Pancreas (tissue), 10 donors: Measurements from ENCODE around the gene MMP10. TPM values are rescaled to one million over a fixed set of nuclear protein-coding genes. Genes with fewer than 3 reads are reported as not detected.
A peak's percentile ranks its signal among the peaks of the same experiment; 100 is the strongest.
"Not testable (repeated sequence)": the region's sequence is repeated elsewhere in the genome, so short reads cannot be mapped to it uniquely, and the experiment has no call there.

Experiments
- ATAC-seq, 4 donors: fragments of 200-7000 bp; cut with Tn5 transposase; one replicate each; pipeline versions ENCODE4 v1.8.0 to v1.9.1; 2020; ENCODE audit warnings: mild to moderate bottlenecking in 4 of 4, moderate library complexity in 4 of 4
- DNase-seq, 6 donors: peaks; one replicate each; pipeline ENCODE4 v3.0.0-alpha.2; 2020
- FAIRE-seq: peaks from 2 replicates; lab custom pipeline; 2012; peaks lifted over from hg19 to GRCh38; lab: Jason Lieb, UNC
- H3K27ac ChIP-seq, 4 donors: fragments of 200-600 bp; sonication (generic); 1 replicate in 3 of 4; 2 replicates in 1 of 4; pipeline versions ENCODE4 v1.5.0 to v1.8.0; 2020
- H3K27me3 ChIP-seq, 4 donors: fragments of 200-600 bp; one replicate each; pipeline ENCODE4 v1.8.0; 2021
- H3K36me3 ChIP-seq, 3 donors: fragments of 200-600 bp; sonication (generic) in 1 of 3; one replicate each; pipeline versions ENCODE4 v1.5.0 to v1.8.0; 2020 to 2021
- H3K4me1 ChIP-seq, 3 donors: fragments of 200-600 bp; one replicate each; pipeline ENCODE4 v1.8.0; 2021
- H3K4me3 ChIP-seq, 4 donors: fragments of 200-600 bp; sonication (generic) in 2 of 4; one replicate each; pipeline versions ENCODE4 v1.5.0 to v1.8.0; 2020 to 2021
- H3K9me3 ChIP-seq, 4 donors: fragments of 200-600 bp; one replicate each; pipeline ENCODE4 v1.8.0; 2021
- CTCF ChIP-seq, 4 donors: fragments of 200-600 bp; sonication (generic) in 3 of 4; IDR thresholded peaks; one replicate each; pipeline versions ENCODE4 v1.5.0 to v1.8.0; 2021; ENCODE audit warnings: antibody characterized with exemption in 4 of 4
- WGBS, 2 donors: extraction: QIAGEN DNeasy Blood & Tissue Kit; methylation state at CpG; one replicate each; pipeline ENCODE4 v1.1.7; 2013; 5-methylcytosine and 5-hydroxymethylcytosine counted together
- intact Hi-C, 3 donors: fragments of 100-400 bp; cut with DNase I; formaldehyde crosslinking; loops; one replicate each; pipeline versions ENCODE4 v1.11.1 to v1.14.2; 2022
- polyA plus RNA-seq, 2 donors: library from polyadenylated mRNA; stranded (reverse); fragments of 200-250 nt; gene quantifications; one replicate each; pipeline ENCODE4 v1.2.3, GENCODE V29; 2013
- total RNA-seq, 6 donors: library from RNA; stranded (reverse); fragmentation: NEBNext Ultra II Directional in 4 of 6; extraction: Animal tissue kit (Norgen Biotek cat#: 25700) in 4 of 6; gene quantifications; one replicate each; pipeline versions ENCODE4 v1.2.1 to v1.2.4, GENCODE V29; 2021 to 2023
- donor health status: healthy with polysubstance abuse.
- donor health status: DM: no; HTN: no; CAD: no; lungs with moderate emphysema.
- donor health status: DM: no; HTN: no; CAD: no.
- donor health status: control.
- donor health status: control.
- donor health status: Bipolar disorder and iron deficiency.
- donor health status: DM: yes; HTN: yes; CAD: no.
- donor health status: DM: no; HTN: no; CAD: no.
- donor health status: DM: no; HTN: no; CAD: no.
- donor health status: DM: yes; HTN: yes; CAD: no.

MMP10 gene
- total and polyA plus RNA-seq, 8 donors = 0.09 to 2.9 (median 0.34) TPM; not detected in 1

GRCh38 chr11:102753267-102753666 is 27.2 kb downstream of the MMP10 start:
- TF ChIP-seq CTCF (IDR thresholded peaks at IDR 0.05) = no peak
- 77 to 88% methylated on average over 1 of the region's 1 CpG for WGBS, 2 donors
- DNase-seq (no peak), FAIRE-seq (no peak), ATAC-seq (no peak)
- H3K27ac ChIP-seq = no peak overlapping the region
- no peaks in the 10 kb centered on the region for H3K9me3 ChIP-seq
- H3K4me1 ChIP-seq = no peaks in the 10 kb centered on the region
- intact Hi-C loops = no loop called here
- H3K4me3 ChIP-seq = no peak overlapping the region
- H3K36me3 ChIP-seq = no peaks in the 10 kb centered on the region
- peaks cover 0 to 4% (median 0%) of the 10 kb centered on the region in 4 donors for H3K27me3 ChIP-seq

GRCh38 chr11:102751673-102752072 is 28.8 kb downstream of the MMP10 start:
- Histone ChIP-seq H3K27ac (no peak overlapping the region), H3K4me1 (no peaks in the 10 kb centered on the region), H3K27me3 (peaks cover 0 to 4% (median 0%) of the 10 kb centered on the region in 4 donors), H3K4me3 (no peak overlapping the region), H3K9me3 (no peaks in the 10 kb centered on the region), H3K36me3 (no peaks in the 10 kb centered on the region)
- intact Hi-C loops = no loop called here
- no peak for TF ChIP-seq CTCF (IDR thresholded peaks at IDR 0.05)
- no peak for DNase-seq
- no peak for FAIRE-seq
- no peak for ATAC-seq

GRCh38 chr11:102749101-102749722 is 31.2 kb downstream of the MMP10 start:
- Histone ChIP-seq H3K36me3 (no peaks in the 10 kb centered on the region), H3K27me3 (peaks cover 0 to 4% (median 0%) of the 10 kb centered on the region in 4 donors), H3K27ac (no peak overlapping the region), H3K9me3 (no peaks in the 10 kb centered on the region), H3K4me3 (no peak overlapping the region), H3K4me1 (no peaks in the 10 kb centered on the region)
- DNase-seq (no peak), ATAC-seq (no peak), FAIRE-seq (no peak)
- intact Hi-C loops = no loop called here
- no peak for TF ChIP-seq CTCF (IDR thresholded peaks at IDR 0.05)

GRCh38 chr11:102746746-102747578 is 33.5 kb downstream of the MMP10 start:
- FAIRE-seq, ATAC-seq, intact Hi-C loops, H3K9me3 ChIP-seq, H3K27me3 ChIP-seq, DNase-seq, H3K27ac ChIP-seq, H3K36me3 ChIP-seq, H3K4me1 ChIP-seq: not testable (repeated sequence)
- peak overlapping the region in 1 of 4 donors; percentile 34 for H3K4me3 ChIP-seq
- WGBS, 2 donors = 63 to 80% methylated on average over 27 to 32 of the region's 32 CpGs

- no peaks in the 10 kb centered on the region for H3K4me1 ChIP-seq
- TF ChIP-seq CTCF (IDR thresholded peaks at IDR 0.05) = no peak
- no peak for ATAC-seq
- no peak overlapping the region for H3K4me3 ChIP-seq
- FAIRE-seq = no peak
- DNase-seq = no peak
- no peaks in the 10 kb centered on the region for H3K27me3 ChIP-seq
- intact Hi-C loops = loop anchor here in 1 of 3 donors (10.0 kb wide), 1 partner anchor 200 kb away; no protein-coding TSS in a partner anchor
- H3K27ac ChIP-seq = no peak overlapping the region
- H3K36me3 ChIP-seq = no peaks in the 10 kb centered on the region
- H3K9me3 ChIP-seq = no peaks in the 10 kb centered on the region
These were observed 45.8 kb downstream of the MMP10 start for GRCh38 chr11:102734650-102735049.
